ENCODE results near the gene COBL.

The COBL gene

DNA sequence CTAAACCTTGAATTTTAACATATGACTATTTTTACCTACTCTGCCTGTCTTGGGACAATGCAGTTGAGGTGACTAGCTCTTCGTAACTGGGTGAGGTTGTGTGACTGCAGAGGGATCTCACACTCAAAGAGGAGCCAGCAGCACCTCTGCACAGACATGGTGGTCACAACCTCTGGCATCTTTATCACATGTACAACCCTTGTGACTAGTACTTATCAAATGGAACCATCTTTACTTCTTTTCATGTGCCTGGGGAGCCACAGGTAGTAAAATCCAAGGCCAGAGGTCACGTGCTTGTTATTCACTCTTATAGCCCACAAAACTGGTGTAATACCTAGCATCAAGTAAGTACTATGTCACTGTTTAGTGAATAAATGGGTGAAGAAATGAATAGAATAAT, 244.3 kb downstream of the COBL start:
- no peak for TF ChIP-seq USF1 (IDR thresholded peaks at IDR 0.05)
- TF ChIP-seq, protein P1, sequence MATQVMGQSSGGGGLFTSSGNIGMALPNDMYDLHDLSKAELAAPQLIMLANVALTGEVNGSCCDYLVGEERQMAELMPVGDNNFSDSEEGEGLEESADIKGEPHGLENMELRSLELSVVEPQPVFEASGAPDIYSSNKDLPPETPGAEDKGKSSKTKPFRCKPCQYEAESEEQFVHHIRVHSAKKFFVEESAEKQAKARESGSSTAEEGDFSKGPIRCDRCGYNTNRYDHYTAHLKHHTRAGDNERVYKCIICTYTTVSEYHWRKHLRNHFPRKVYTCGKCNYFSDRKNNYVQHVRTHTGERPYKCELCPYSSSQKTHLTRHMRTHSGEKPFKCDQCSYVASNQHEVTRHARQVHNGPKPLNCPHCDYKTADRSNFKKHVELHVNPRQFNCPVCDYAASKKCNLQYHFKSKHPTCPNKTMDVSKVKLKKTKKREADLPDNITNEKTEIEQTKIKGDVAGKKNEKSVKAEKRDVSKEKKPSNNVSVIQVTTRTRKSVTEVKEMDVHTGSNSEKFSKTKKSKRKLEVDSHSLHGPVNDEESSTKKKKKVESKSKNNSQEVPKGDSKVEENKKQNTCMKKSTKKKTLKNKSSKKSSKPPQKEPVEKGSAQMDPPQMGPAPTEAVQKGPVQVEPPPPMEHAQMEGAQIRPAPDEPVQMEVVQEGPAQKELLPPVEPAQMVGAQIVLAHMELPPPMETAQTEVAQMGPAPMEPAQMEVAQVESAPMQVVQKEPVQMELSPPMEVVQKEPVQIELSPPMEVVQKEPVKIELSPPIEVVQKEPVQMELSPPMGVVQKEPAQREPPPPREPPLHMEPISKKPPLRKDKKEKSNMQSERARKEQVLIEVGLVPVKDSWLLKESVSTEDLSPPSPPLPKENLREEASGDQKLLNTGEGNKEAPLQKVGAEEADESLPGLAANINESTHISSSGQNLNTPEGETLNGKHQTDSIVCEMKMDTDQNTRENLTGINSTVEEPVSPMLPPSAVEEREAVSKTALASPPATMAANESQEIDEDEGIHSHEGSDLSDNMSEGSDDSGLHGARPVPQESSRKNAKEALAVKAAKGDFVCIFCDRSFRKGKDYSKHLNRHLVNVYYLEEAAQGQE (IDR thresholded peaks at IDR 0.05; ENCODE audit: low read depth): no peak
- no peak for TF ChIP-seq EGR1 (IDR thresholded peaks at IDR 0.05)
- no peak for TF ChIP-seq TAF1 (IDR thresholded peaks at IDR 0.05; ENCODE audit: low read depth)
- TF ChIP-seq CREB1 (IDR thresholded peaks at IDR 0.05; ENCODE audit: low read depth): no peak
- no peak for TF ChIP-seq FOXM1 (IDR thresholded peaks at IDR 0.05; ENCODE audit: borderline replicate concordance, low read depth)
- TF ChIP-seq RAD21 (IDR thresholded peaks at IDR 0.05; ENCODE audit: low read depth): no peak
- no peak for TF ChIP-seq YY1 (IDR thresholded peaks at IDR 0.05; ENCODE audit: low read depth)
- no peak for TF ChIP-seq TCF12 (IDR thresholded peaks at IDR 0.05; ENCODE audit: low read depth)
- no peak for TF ChIP-seq EP300 (IDR thresholded peaks at IDR 0.05; ENCODE audit: borderline replicate concordance)
- no peak for TF ChIP-seq MAX (IDR thresholded peaks at IDR 0.05)
- no peak for TF ChIP-seq CEBPB (IDR thresholded peaks at IDR 0.05)
- no peak for TF ChIP-seq NFIC (IDR thresholded peaks at IDR 0.05)
- TF ChIP-seq TEAD4 (IDR thresholded peaks at IDR 0.05): no peak
- TF ChIP-seq ZBTB7A (IDR thresholded peaks at IDR 0.05; ENCODE audit: low read depth): no peak

GRCh38 chr7:51071427-51071826, 245.2 kb downstream of the COBL start:
- TF ChIP-seq TAF1 (IDR thresholded peaks at IDR 0.05; ENCODE audit: low read depth) (no peak), CEBPB (IDR thresholded peaks at IDR 0.05) (no peak)
- TF ChIP-seq, protein P1 (IDR thresholded peaks at IDR 0.05; ENCODE audit: low read depth): no peak

DNA sequence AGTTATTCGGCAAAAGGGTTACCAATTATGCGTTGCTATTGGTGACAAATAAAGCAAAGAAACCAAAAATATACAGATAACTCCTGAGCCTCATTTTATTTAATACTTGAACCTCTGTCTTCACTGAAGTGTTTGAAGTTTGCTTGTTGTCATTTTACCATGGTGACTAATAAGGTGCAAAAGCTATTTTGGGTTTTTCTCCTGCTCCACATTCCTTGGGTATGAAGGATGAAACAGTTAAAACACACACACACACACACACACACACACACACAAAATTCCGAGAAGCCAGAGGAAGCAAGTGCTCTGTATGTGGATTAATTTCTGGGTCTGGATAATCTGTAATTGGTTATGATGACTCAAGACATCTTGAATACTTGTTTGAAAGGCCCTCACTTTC, 246.5 kb downstream of the COBL start:
- TF ChIP-seq ZBTB7A (IDR thresholded peaks at IDR 0.05; ENCODE audit: low read depth): no peak
- TF ChIP-seq EGR1 (IDR thresholded peaks at IDR 0.05): no peak
- no peak for TF ChIP-seq YY1 (IDR thresholded peaks at IDR 0.05; ENCODE audit: low read depth)
- TF ChIP-seq TAF1 (IDR thresholded peaks at IDR 0.05; ENCODE audit: low read depth): no peak
- TF ChIP-seq CEBPB (IDR thresholded peaks at IDR 0.05): no peak
- TF ChIP-seq CREB1 (IDR thresholded peaks at IDR 0.05; ENCODE audit: low read depth): no peak
- TF ChIP-seq RAD21 (IDR thresholded peaks at IDR 0.05; ENCODE audit: low read depth): no peak
- TF ChIP-seq TCF12 (IDR thresholded peaks at IDR 0.05; ENCODE audit: low read depth): no peak
- TF ChIP-seq MAX (IDR thresholded peaks at IDR 0.05): no peak

- TF ChIP-seq TEAD4 (IDR thresholded peaks at IDR 0.05) (no peak), YY1 (IDR thresholded peaks at IDR 0.05; ENCODE audit: low read depth) (no peak), CEBPB (IDR thresholded peaks at IDR 0.05) (no peak), MAX (IDR thresholded peaks at IDR 0.05) (no peak), RAD21 (IDR thresholded peaks at IDR 0.05; ENCODE audit: low read depth) (no peak), EP300 (IDR thresholded peaks at IDR 0.05; ENCODE audit: borderline replicate concordance) (no peak), EGR1 (IDR thresholded peaks at IDR 0.05) (no peak), ZBTB7A (IDR thresholded peaks at IDR 0.05; ENCODE audit: low read depth) (no peak), NFIC (IDR thresholded peaks at IDR 0.05) (no peak), CREB1 (IDR thresholded peaks at IDR 0.05; ENCODE audit: low read depth) (no peak), TCF12 (IDR thresholded peaks at IDR 0.05; ENCODE audit: low read depth) (no peak), USF1 (IDR thresholded peaks at IDR 0.05) (no peak), TAF1 (IDR thresholded peaks at IDR 0.05; ENCODE audit: low read depth) (no peak)
- TF ChIP-seq, protein P1 (IDR thresholded peaks at IDR 0.05; ENCODE audit: low read depth): no peak
These were observed 247.1 kb downstream of the COBL start for GRCh38 chr7:51069411-51070083.
